Liver (tissue), 3 donors: Measurements from ENCODE around the gene TBX2.

Experiments used
- TAF1 ChIP-seq: conservative IDR thresholded peaks from 2 replicates; pipeline ENCODE4 v1.6.1; 2016; ENCODE audit warnings: antibody characterized with exemption, mild to moderate bottlenecking
- TF ChIP-seq, protein P1 (sequence below): fragments of 150-350 bp; IDR thresholded peaks from 2 replicates; pipeline ENCODE4 v1.5.1; 2017; ENCODE audit warnings: improper control_type of control experiment, low read depth, low read length; ENCODE audit not compliant: missing input control
- donor health status: healthy.
- donor health status: healthy.

DNA sequence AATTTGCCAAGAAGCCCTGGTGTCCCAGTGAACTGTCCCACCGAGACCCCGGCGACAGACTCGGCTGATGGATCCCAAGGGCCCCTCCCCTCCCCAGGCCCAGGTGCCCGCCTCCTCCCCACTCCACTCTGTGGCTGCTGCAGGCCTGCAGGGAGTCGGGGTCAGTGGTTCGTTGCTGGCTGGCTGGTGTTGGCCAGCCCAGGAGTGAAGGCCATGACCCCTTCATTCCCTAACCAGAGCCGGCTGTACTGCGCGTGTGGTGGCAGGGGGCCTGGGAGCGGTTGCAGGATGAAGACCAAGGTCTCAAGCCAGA is 9.2 kb upstream of the TBX2 start:
- TF ChIP-seq TAF1 = no peak
- TF ChIP-seq, protein P1, sequence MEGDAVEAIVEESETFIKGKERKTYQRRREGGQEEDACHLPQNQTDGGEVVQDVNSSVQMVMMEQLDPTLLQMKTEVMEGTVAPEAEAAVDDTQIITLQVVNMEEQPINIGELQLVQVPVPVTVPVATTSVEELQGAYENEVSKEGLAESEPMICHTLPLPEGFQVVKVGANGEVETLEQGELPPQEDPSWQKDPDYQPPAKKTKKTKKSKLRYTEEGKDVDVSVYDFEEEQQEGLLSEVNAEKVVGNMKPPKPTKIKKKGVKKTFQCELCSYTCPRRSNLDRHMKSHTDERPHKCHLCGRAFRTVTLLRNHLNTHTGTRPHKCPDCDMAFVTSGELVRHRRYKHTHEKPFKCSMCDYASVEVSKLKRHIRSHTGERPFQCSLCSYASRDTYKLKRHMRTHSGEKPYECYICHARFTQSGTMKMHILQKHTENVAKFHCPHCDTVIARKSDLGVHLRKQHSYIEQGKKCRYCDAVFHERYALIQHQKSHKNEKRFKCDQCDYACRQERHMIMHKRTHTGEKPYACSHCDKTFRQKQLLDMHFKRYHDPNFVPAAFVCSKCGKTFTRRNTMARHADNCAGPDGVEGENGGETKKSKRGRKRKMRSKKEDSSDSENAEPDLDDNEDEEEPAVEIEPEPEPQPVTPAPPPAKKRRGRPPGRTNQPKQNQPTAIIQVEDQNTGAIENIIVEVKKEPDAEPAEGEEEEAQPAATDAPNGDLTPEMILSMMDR = no peak
